GM19397 (cell line): Measurements from ENCODE around the gene KNCN.

Experiments used
- ATAC-seq: cut with Tn5 transposase; IDR thresholded peaks from one replicate; pipeline ENCODE4 v1.9.1; 2021; ENCODE audit warnings: mild to moderate bottlenecking, moderate library complexity; ENCODE audit not compliant: unreplicated experiment

The KNCN gene

GRCh38 chr1:46526013-46526690, 25.3 kb downstream of the KNCN start:
- no peak for ATAC-seq

GRCh38 chr1:46525253-46525983, 26.0 kb downstream of the KNCN start:
- no peak for ATAC-seq

GRCh38 chr1:46524843-46525242, 26.6 kb downstream of the KNCN start:
- ATAC-seq, result no peak

DNA sequence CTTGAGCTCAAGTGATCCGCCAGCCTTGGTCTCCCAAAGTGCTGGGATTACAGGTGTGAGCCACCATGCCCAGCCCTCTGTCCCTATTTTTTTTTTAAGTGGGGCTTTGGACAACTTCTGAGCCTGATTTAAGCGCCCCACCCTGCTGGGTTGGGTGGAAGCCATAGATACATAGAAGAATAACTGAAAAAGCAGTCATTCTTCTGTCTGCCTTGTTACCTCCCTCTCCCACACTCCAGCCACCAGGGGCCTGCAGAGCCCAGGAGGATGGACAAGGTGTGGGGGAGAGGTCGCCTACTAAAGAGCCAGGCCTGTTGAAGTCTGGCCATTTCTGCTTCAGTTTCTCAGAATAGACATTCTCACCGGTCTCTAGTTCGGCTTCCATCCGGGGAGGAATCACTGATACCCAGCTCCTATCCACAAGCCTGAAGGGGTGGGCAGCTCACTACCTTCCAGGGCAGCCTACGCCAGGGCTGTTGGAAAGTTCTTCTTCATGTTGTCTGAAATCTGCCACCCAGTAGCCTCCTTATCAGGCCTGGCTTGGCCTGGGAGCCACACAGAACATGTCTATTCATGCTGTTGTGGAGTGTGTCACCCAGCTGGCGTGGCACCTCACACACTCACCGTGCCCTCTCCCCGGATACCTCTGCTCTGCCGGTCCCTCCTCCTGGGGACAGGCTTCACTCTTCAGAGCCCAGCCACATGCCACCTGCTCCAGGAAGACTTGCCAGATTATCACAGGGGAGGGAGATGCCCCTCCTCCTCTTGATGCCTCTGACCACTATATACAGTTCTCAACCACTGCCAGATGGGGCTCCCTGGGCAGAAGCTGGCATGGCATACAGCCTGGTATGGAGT, 27.7 kb downstream of the KNCN start:
- ATAC-seq, result no peak

- ATAC-seq, result no peak
Measured at GRCh38 chr1:46522969-46523320, 28.5 kb downstream of the KNCN start.

- ATAC-seq, result no peak
Measured at GRCh38 chr1:46522184-46522968, 29.1 kb downstream of the KNCN start.

- ATAC-seq, result no peak
Measured at GRCh38 chr1:46521414-46521813, 30.0 kb downstream of the KNCN start.

- ATAC-seq, result no peak
Measured at GRCh38 chr1:46520063-46520911, 31.2 kb downstream of the KNCN start.

DNA sequence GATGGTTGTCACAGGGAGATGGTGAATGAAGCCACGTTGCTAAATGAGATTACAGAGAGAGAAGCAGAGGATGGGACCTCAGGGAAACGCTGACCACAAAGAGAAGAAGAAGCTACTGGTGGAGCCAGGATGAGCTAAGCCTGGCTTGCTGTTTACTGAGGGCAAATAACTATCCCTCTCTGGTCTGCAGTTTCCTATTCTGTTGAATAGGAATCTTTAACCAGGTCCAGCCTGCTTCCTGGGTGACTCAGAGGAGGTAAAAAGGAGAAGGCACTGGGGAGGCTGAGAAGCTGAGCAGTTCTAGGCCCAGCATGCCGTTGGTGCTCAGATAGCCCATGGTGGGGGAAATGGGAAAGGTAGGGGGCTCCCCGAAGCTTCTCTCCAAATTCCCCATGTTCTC, 32.2 kb downstream of the KNCN start:
- no peak for ATAC-seq

GRCh38 chr1:46517932-46518498, 33.4 kb downstream of the KNCN start:
- ATAC-seq, result no peak

DNA sequence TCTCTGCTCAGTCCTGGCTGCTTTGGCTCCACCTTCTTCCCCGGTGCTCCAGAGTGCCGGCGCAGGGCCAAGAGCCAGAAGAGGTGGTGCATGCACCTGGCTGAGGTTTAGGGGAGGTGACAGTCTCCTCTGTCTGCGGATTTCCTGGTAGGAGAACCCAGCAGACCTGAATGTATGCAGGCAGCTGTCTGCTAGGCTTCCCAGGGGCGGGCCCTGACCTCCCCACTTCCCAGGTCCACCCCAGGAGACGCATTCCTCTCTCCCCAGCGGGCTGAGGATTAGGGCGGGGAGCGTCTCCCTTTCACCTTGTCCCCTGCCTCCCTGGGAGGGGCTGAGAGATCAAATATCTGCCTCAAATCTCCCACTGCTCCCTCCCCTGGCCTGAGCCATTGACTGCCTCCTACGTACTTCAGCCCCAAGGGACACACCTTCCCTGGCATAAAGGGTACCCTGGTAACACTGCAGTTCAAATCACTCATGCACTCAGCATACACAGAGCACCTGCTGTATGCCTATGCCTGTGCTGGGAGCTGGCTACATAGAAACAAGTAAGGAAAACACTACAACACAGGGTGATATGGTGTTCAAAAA, 34.3 kb downstream of the KNCN start:
- ATAC-seq, result no peak

- no peak for ATAC-seq
Measured at GRCh38 chr1:46516200-46516950, 35.1 kb downstream of the KNCN start.

- ATAC-seq, result no peak
Measured at GRCh38 chr1:46515576-46515975, 35.9 kb downstream of the KNCN start.

GRCh38 chr1:46513536-46513935, 37.9 kb downstream of the KNCN start:
- ATAC-seq, result no peak

GRCh38 chr1:46512792-46513190, 38.7 kb downstream of the KNCN start:
- no peak for ATAC-seq

DNA sequence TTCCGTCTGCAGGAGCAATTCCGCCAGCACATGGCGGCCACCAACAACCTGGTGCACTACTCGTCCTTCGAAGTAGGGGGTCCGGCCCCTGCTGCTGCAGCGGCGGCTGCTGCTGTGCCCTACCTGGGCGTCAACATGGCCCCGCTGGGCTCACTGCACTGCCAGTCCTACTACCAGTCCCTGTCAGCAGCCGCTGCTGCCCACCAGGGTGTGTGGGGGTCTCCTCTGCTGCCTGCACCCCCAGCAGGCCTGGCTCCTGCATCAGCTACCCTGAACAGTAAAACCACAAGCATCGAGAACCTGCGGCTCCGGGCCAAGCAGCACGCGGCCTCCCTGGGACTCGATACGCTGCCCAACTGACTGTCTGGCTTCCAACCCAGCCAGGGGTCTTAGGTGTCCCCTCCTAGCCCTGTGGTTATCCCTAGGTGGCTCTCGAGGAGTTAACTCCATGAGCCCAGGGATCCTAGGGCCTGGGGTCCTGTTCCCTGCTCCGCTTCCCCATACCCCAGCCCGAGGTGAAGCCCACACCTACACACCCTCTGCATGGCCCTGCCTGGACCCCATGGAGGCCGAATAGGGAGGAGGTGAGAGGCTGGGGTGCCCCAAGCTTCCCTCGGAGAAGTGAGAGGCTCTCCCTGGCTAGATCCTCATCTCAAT, 39.2 kb downstream of the KNCN start:
- ATAC-seq, result no peak

DNA sequence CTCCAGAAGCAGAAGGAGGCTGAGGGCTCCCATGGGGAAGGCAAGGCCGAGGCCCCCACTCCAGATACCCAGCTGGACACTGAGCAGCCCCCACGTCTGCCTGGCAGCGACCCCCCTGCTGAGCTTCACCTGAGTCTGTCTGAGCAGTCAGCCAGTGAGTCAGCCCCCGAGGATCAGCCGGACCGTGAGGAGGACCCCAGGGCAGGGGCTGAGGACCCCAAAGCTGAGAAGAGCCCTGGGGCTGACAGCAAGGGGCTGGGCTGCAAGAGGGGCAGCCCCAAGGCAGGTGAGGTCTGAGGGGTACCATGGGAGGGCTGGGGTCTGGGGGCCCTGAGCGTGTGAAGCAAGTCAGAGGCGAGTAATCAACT, 40.5 kb downstream of the KNCN start:
- ATAC-seq, result no peak

DNA sequence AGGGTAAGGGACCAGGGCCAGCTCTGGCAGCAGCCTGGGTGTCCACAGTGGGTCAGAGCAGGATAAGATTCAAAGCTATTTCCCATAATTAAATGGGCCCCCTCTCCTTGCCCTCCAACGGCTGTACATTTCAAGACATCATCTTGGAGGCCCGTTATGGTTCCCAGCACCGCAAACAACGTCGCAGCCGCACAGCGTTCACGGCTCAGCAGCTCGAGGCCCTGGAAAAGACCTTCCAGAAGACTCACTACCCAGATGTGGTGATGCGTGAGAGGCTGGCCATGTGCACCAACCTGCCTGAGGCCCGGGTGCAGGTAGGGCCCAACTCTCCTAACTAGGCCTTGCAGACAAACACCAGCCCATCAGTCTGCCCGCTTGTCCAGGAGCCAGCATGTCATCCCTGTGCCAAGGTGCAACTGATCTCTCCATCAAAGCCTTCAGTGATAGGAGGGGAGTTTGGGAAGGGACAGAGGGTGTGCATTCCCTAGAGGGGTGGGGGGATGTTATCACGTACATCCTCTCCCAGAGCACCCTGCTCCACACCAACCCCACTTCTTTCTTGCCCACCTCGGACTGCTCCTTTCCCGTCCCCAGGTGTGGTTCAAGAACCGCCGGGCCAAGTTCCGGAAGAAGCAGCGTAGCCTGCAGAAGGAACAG, 41.0 kb downstream of the KNCN start:
- ATAC-seq, result no peak
